PC-9 (cell line): ENCODE results near the gene NDRG2. TPM values are rescaled to one million over a fixed set of nuclear protein-coding genes. Genes with fewer than 3 reads are reported as not detected.

Experiments used
- BruUV-seq: library from RNA; stranded (reverse); fragments of 400-500 nt; replicated peaks from 2 replicates; lab custom pipeline; 2021; lab: Mats Ljungman, UMichigan
- CTCF ChIA-PET: fragments of 300-600 bp; sonication (Branson Sonifier 250); formaldehyde crosslinking; loops from one replicate; lab custom pipeline; 2022; ENCODE audit warnings: antibody characterized with exemption; lab: Charles Lee
- POLR2A ChIA-PET: fragments of 300-600 bp; sonication (Branson Sonifier 250); formaldehyde crosslinking; loops from one replicate; lab custom pipeline; 2022; ENCODE audit warnings: antibody characterized with exemption; ENCODE audit not compliant: unreplicated experiment; lab: Charles Lee
- DNase-seq, 2 experiments: peaks; one replicate each; pipeline versions ENCODE4 v3.0.0 to v3.0.0-alpha.2; 2015 to 2022; ENCODE audit warnings: mixed read lengths in 1 of 2
- H2AFZ ChIP-seq: fragments of 200-600 bp; sonication (generic); 2 replicates; pipeline ENCODE4 v1.8.1; 2017; ENCODE audit warnings: antibody characterized with exemption
- H3F3A ChIP-seq: fragments of 200-600 bp; sonication (generic); 2 replicates; pipeline ENCODE4 v1.8.1; 2017; ENCODE audit warnings: antibody characterized with exemption, mild to moderate bottlenecking, low read depth; ENCODE audit not compliant: insufficient read depth
- H3K27ac ChIP-seq: fragments of 200-600 bp; sonication (generic); 2 replicates; pipeline ENCODE4 v1.6.1; 2016; ENCODE audit warnings: mixed run types
- H3K27me3 ChIP-seq: fragments of 200-600 bp; sonication (generic); 2 replicates; pipeline ENCODE4 v1.6.1; 2016; ENCODE audit warnings: low read depth, mixed run types; ENCODE audit not compliant: insufficient read depth
- H3K36me3 ChIP-seq: fragments of 200-600 bp; sonication (generic); 2 replicates; pipeline ENCODE4 v1.6.1; 2016; ENCODE audit warnings: low read depth, mixed run types
- H3K4me1 ChIP-seq: fragments of 200-600 bp; sonication (generic); replicated peaks from 2 replicates; pipeline ENCODE4 v1.6.1; 2016; ENCODE audit warnings: mixed run types; ENCODE audit not compliant: insufficient read depth
- H3K4me2 ChIP-seq: fragments of 200-600 bp; sonication (generic); 2 replicates; pipeline ENCODE4 v1.6.1; 2017; ENCODE audit warnings: mixed run types
- H3K4me3 ChIP-seq: fragments of 200-600 bp; sonication (generic); 2 replicates; pipeline ENCODE4 v1.6.1; 2016; ENCODE audit warnings: mixed run types
- H3K79me2 ChIP-seq: fragments of 200-600 bp; sonication (generic); 2 replicates; pipeline ENCODE4 v1.6.1; 2017; ENCODE audit warnings: low read depth, mixed run types
- H3K9me2 ChIP-seq: fragments of 200-600 bp; sonication (generic); 2 replicates; pipeline ENCODE4 v1.8.1; 2017; ENCODE audit warnings: mild to moderate bottlenecking; ENCODE audit not compliant: insufficient read depth
- H3K9me3 ChIP-seq: fragments of 200-600 bp; sonication (generic); 2 replicates; pipeline ENCODE4 v1.8.1; 2016; ENCODE audit warnings: low read depth; ENCODE audit not compliant: insufficient read depth
- H4K20me1 ChIP-seq: fragments of 200-600 bp; sonication (generic); 2 replicates; pipeline ENCODE4 v1.8.1; 2017; ENCODE audit not compliant: insufficient read depth
- CTCF ChIP-seq: fragments of 200-600 bp; sonication (generic); conservative IDR thresholded peaks from 2 replicates; pipeline ENCODE4 v1.6.1; 2017; ENCODE audit warnings: mixed run types, antibody characterized with exemption, mild to moderate bottlenecking, moderate library complexity
- EZH2 ChIP-seq: fragments of 200-600 bp; sonication (generic); IDR thresholded peaks from 2 replicates; pipeline ENCODE4 v1.8.0; 2017; ENCODE audit warnings: antibody characterized with exemption, low read depth
- intact Hi-C: fragments of 100-400 bp; cut with micrococcal nuclease; formaldehyde crosslinking; loops from one replicate; pipeline ENCODE4 v1.10.0; 2022; ENCODE audit not compliant: unreplicated experiment
- total RNA-seq: library from RNA; stranded (reverse); gene quantifications from 2 replicates; pipeline ENCODE4 v1.2.3, GENCODE V29; 2021

The NDRG2 gene
- total RNA-seq, 1 experiment from 2014 or later = 12.2 TPM

DNA sequence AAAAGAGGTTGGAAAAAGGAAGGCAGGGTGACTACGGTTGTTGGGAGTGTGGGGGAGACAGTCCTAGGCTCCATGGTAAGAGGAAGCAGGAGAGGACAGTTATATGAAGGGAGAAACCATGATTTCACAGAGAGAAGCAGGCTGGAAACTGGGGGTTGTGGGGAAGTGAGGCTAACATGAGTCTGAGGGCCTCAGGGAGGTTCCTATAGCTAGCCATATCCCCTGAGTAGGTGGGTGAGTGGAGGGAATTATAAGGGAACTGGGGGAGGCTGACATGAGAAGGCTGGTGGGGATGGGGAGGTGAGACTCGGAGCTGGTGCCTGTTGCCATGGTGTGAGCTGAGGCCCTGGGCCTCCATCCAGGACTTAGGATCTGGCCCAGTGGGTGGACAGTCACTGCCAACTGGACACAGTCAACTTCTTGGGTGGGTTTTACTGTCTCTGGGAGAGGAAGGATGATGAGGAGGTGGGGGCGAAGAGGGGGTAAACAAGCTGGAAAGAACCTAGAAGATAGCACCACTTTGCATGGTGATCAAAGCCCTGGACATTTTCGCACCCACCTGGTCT lies 8.4 kb upstream of the NDRG2 start:
- Histone ChIP-seq H3K4me3 (no peak overlapping the region), H2AFZ (no peak overlapping the region), H3K27ac (no peak overlapping the region), H3F3A (no peaks in the 10 kb centered on the region), H3K36me3 (no peaks in the 10 kb centered on the region), H3K4me1 (no peaks in the 10 kb centered on the region), H4K20me1 (no peaks in the 10 kb centered on the region), H3K79me2 (no peaks in the 10 kb centered on the region), H3K9me2 (no peaks in the 10 kb centered on the region), H3K27me3 (no peaks in the 10 kb centered on the region; the same call in 1 of the 2 replicates), H3K4me2 (no peak overlapping the region), H3K9me3 (no peaks in the 10 kb centered on the region)
- intact Hi-C loops = no loop called here
- BruUV-seq = no TSS peak
- CTCF ChIA-PET = no interaction called here
- no peak for TF ChIP-seq CTCF
- no peak for TF ChIP-seq EZH2
- no peak for DNase-seq
- POLR2A ChIA-PET = no interaction called here

- intact Hi-C loops = no loop called here
- Histone ChIP-seq H3K9me3 (no peaks in the 10 kb centered on the region), H2AFZ (no peak overlapping the region), H3K27me3 (no peaks in the 10 kb centered on the region; the same call in 1 of the 2 replicates), H3K79me2 (no peaks in the 10 kb centered on the region), H3K4me1 (no peaks in the 10 kb centered on the region), H3F3A (no peaks in the 10 kb centered on the region), H3K9me2 (no peaks in the 10 kb centered on the region), H3K4me2 (no peak overlapping the region), H3K4me3 (no peak overlapping the region), H3K36me3 (no peaks in the 10 kb centered on the region), H3K27ac (no peak overlapping the region), H4K20me1 (no peaks in the 10 kb centered on the region)
- no TSS peak for BruUV-seq
- POLR2A ChIA-PET = interaction anchor here (0.6 kb wide), 1 partner anchor 18 kb away, joined by 6 read pairs; no protein-coding TSS in a partner anchor
- DNase-seq = no peak
- TF ChIP-seq CTCF (no peak), EZH2 (no peak)
- CTCF ChIA-PET = no interaction called here
Measured at GRCh38 chr14:21032326-21033132, 7.7 kb upstream of the NDRG2 start.

- H3K36me3 ChIP-seq = no peaks in the 10 kb centered on the region
- ChIA-PET CTCF (no interaction called here), POLR2A (no interaction called here)
- H3F3A ChIP-seq = no peaks in the 10 kb centered on the region
- no peak overlapping the region for H2AFZ ChIP-seq
- no peak overlapping the region for H3K27ac ChIP-seq
- no peaks in the 10 kb centered on the region for H3K9me2 ChIP-seq
- H3K9me3 ChIP-seq = no peaks in the 10 kb centered on the region
- H3K4me1 ChIP-seq = no peaks in the 10 kb centered on the region
- no peak overlapping the region for H3K4me3 ChIP-seq
- no peak overlapping the region for H3K4me2 ChIP-seq
- no peaks in the 10 kb centered on the region; the same call in 1 of the 2 replicates for H3K27me3 ChIP-seq
- BruUV-seq = no TSS peak
- H3K79me2 ChIP-seq = no peaks in the 10 kb centered on the region
- intact Hi-C loops = no loop called here
- TF ChIP-seq CTCF = no peak
- DNase-seq = no peak
- H4K20me1 ChIP-seq = no peaks in the 10 kb centered on the region
Measured at GRCh38 chr14:21030531-21030930, 5.7 kb upstream of the NDRG2 start.
